ENCODE results near the gene DENND2D.

Gene DENND2D

DNA sequence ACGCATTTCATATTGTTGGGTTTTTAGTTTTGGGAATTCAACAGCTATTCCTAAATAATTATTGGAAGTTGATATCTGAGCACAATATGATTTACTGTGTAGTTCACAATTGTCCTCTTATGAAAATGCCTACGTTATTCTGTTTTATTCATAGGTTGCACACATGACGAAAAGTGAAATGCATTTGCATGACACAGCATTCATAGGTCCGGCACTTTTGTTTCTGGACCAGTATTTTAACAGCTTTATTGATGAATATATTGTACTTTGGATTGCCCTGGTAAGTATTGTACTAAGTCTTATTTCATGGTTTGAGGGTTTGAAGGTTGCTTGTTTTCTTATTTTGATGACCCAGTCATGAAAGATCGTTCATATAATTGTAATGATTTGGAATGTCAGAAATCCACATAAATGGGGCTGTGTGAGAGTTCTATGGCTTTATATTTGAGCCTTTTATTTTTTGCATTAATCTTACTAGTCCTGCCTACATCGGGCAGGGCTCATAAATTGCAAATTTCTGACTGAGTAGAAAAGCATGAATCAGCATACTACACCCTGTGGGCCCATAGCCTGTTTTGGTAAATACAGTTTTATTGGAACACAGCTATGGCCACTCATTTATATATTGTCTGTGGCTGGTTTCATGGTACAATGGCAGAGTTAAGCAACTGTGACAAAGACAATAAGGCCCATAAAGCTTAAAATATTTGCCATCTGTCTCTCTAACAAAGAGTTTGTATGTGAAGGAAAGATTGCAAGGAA lies 17.0 kb downstream of the DENND2D start:
- DNase-seq (ENCODE audit: low read depth in 2 of 2, low spot score in 1 of 2) = no peak

DNA sequence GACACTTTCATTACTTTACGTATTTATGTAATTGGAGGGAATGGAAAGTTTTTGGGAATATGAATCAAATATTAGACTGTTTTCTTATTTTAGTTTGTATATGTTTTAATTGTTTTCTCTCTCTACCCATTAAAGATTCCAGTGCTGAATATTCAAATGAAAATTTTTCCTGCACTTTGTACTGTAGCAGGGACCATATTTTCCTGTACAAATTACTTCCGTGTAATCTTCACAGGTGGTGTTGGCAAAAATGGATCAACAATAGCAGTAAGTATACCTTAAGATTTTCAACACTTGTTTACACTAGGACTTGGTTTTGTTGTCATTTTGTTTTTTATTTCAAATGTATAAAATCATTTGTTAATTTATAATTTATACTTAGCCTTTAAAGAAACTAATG lies 18.4 kb downstream of the DENND2D start:
- no peak for DNase-seq (ENCODE audit: low read depth in 2 of 2, low spot score in 1 of 2)

DNA sequence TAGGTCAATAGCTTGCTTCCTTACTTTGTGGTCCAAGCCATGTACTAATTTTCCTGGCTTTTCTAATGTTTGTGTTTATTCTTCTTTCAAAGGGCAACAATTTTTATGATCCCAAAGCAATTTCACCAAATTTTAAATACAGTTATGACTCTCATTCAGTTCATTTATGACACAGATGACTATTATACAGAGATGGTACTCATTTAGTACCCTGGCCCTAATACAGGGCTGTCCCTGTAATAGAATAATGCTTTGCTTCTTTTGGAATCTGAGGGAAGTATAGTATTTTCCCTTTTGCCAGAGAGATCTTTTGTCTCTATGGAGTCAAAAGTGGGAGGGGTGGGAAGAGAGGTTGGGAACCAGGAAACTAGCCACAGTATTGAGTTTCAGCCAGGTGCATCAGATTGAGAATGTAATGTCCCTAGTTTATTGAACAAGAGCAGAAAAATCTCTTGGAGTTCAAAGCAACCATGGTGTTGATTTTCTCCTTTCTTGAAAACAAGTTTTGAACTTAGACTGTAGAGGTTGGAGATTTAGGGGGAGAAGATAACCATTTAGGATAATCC lies 20.4 kb downstream of the DENND2D start:
- no peak for DNase-seq (ENCODE audit: low read depth in 2 of 2, low spot score in 1 of 2)

GRCh38 chr1:111176678-111177077 lies 23.8 kb downstream of the DENND2D start:
- DNase-seq (ENCODE audit: low read depth in 2 of 2, low spot score in 1 of 2) = no peak

GRCh38 chr1:111175349-111175748 lies 25.1 kb downstream of the DENND2D start:
- DNase-seq (ENCODE audit: low read depth in 2 of 2, low spot score in 1 of 2) = no peak

DNA sequence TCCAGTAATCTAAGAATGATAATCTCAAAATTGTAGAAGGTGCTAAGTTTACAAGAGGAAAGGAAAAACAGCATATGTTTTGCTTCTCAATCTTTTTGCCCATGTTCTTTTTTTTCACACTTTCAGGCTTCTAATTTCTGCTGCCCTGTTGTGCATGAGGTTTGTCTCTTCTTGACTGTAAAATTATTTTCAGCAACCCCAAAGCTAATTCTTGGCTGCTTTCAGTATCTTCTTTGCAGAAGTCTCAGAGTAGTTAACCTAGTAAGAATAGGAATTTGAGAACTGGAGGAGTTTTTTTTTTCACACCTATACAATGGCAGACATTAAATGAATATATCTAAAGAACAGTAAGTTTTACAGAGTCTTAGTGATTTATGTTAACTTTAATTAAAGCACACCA lies 26.4 kb downstream of the DENND2D start:
- DNase-seq (ENCODE audit: low read depth in 2 of 2, low spot score in 1 of 2) = no peak

GRCh38 chr1:111172463-111172862 lies 28.0 kb downstream of the DENND2D start:
- no peak for DNase-seq (ENCODE audit: low read depth in 2 of 2, low spot score in 1 of 2)

DNA sequence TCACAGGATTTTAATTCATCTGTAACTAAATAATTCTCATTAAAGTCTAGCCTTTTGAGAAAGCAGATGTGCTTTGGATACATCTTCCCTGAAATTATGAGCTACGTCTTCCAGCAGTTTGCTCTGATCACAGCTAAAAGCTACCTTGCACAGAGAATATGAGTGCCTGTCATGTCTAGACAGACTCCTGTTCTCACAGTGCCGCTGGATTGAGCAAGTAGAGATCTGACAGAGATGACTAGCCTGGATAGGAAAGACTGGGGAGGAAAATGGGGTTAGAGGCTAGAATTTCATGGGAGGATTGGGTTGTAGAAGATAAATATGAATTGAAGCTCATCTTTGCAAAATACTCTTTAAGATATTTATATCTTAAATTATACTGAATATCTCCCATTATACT lies 36.3 kb downstream of the DENND2D start:
- no peak for DNase-seq (ENCODE audit: low read depth in 2 of 2, low spot score in 1 of 2)

DNA sequence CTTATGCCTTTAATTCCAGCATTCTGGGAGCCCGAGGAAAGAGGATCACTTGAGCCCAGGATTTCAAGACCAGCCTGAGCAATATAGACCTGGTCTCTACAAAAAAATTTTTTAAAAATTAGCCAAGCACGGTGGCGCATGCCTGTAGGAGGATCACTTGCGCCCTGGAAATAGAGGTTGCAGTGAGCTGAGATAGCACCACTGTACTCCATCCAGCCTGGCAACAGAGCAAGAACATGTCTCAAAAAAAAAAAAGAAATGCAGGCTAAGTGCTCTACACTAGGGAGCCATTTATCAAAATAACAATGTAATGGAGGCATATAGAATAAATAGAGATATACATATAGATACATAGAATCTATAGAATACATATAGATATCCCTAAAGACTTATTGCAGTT lies 37.1 kb downstream of the DENND2D start:
- DNase-seq (ENCODE audit: low read depth in 2 of 2, low spot score in 1 of 2) = no peak

- no peak for DNase-seq (ENCODE audit: low read depth in 2 of 2, low spot score in 1 of 2)
Measured at GRCh38 chr1:111162488-111162880, 38.0 kb downstream of the DENND2D start.

GRCh38 chr1:111161843-111162487 lies 38.5 kb downstream of the DENND2D start:
- no peak for DNase-seq (ENCODE audit: low read depth in 2 of 2, low spot score in 1 of 2)

- no peak for DNase-seq (ENCODE audit: low read depth in 2 of 2, low spot score in 1 of 2)
Measured at GRCh38 chr1:111157431-111157830, 43.0 kb downstream of the DENND2D start.

DNA sequence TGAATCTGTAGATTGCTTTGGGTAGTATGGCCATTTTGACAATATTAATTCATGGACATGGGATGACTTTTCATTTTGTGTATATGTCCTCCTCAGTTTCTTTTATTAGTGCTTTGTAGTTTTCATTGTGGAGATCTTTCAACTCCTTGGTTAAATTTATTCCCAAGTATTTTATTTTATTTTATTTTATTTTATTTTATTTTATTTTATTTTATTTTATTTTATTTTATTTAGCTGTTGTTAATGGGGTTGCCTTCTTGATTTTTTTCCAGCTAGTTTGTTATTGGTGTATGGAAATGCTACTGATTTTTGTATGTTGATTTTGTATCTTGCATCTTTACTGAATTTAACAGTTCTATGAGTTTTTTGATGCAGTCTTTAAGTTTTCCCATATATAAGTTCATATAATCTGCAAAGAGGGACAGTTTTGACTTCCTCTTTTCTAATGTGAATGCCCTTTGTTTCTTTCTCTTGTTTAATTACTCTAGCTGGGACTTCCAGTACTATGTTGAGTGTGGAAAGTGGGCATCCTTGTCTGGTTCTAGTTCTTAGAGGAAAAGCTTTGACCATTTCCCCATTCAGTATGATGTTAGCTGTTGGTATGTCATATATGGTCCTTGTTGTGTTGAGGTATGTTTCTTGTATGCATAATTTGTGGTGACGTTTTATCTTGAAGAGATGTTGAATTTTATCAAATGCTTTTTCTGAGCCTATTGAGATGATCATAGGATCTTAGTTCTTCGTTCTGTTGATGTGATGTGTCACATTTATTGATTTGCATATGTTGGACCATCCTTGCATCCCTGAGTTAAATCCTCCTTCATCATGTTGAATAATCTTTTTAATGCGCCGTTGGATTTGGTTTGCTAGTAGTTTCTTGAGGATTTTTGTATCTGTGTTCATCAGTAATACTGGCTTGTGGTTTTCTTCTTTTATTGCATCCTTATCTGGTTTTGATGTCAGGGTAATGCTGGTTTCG lies 46.1 kb downstream of the DENND2D start:
- no peak for DNase-seq (ENCODE audit: low read depth in 2 of 2, low spot score in 1 of 2)

- DNase-seq (ENCODE audit: low read depth in 2 of 2, low spot score in 1 of 2) = no peak
Measured at GRCh38 chr1:111151838-111152237, 48.6 kb downstream of the DENND2D start.

GRCh38 chr1:111148376-111148881 lies 52.0 kb downstream of the DENND2D start:
- DNase-seq (ENCODE audit: low read depth in 2 of 2, low spot score in 1 of 2) = no peak

- no peak for DNase-seq (ENCODE audit: low read depth in 2 of 2, low spot score in 1 of 2)
Measured at GRCh38 chr1:111147948-111148347, 52.5 kb downstream of the DENND2D start.

- no peak for DNase-seq (ENCODE audit: low read depth in 2 of 2, low spot score in 1 of 2)
Measured at GRCh38 chr1:111145963-111146768, 54.3 kb downstream of the DENND2D start.

- no peak for DNase-seq (ENCODE audit: low read depth in 2 of 2, low spot score in 1 of 2)
Measured at GRCh38 chr1:111145542-111145941, 54.9 kb downstream of the DENND2D start.

GRCh38 chr1:111142356-111142975 lies 58.0 kb downstream of the DENND2D start:
- no peak for DNase-seq (ENCODE audit: low read depth in 2 of 2, low spot score in 1 of 2)
